Mucosa of gallbladder (tissue), 1 donor: Measurements from ENCODE around the gene CCDC40. TPM values are rescaled to one million over a fixed set of nuclear protein-coding genes. Genes with fewer than 3 reads are reported as not detected.

ENCODE experiments used
- DNase-seq: peaks from one replicate; pipeline ENCODE4 v3.0.0-alpha.2; 2020; ENCODE audit warnings: low spot score
- total RNA-seq: library from RNA; stranded (reverse); gene quantifications from one replicate; pipeline ENCODE4 v1.2.1, GENCODE V29; 2021
- donor health status: DM: no; HTN: no; CAD: no.

Gene CCDC40
- total RNA-seq, 1 donor from 2014 or later, result 13.5 TPM

GRCh38 chr17:80047176-80047575 is 10.7 kb downstream of the CCDC40 start:
- no peak for DNase-seq

- no peak for DNase-seq
These were observed 13.5 kb downstream of the CCDC40 start for GRCh38 chr17:80049986-80050385.

- DNase-seq, result no peak
These were observed 14.3 kb downstream of the CCDC40 start for GRCh38 chr17:80050706-80051105.

- DNase-seq, result no peak
These were observed 15.2 kb downstream of the CCDC40 start for GRCh38 chr17:80051681-80052080.

GRCh38 chr17:80053102-80053501 is 16.7 kb downstream of the CCDC40 start:
- DNase-seq, result peak; percentile 38

GRCh38 chr17:80055597-80055996 is 19.2 kb downstream of the CCDC40 start:
- DNase-seq, result no peak

GRCh38 chr17:80058311-80058955 is 22.0 kb downstream of the CCDC40 start:
- DNase-seq, result no peak

- DNase-seq, result no peak
These were observed 24.2 kb downstream of the CCDC40 start for GRCh38 chr17:80060644-80061043.

- DNase-seq, result no peak
These were observed 25.0 kb downstream of the CCDC40 start for GRCh38 chr17:80061421-80061820.

GRCh38 chr17:80063830-80064585 is 27.6 kb downstream of the CCDC40 start:
- peak; percentile 48 for DNase-seq

GRCh38 chr17:80064696-80065095 is 28.3 kb downstream of the CCDC40 start:
- no peak for DNase-seq

- no peak for DNase-seq
These were observed 29.2 kb downstream of the CCDC40 start for GRCh38 chr17:80065478-80066170.

GRCh38 chr17:80067393-80067986 is 31.0 kb downstream of the CCDC40 start:
- no peak for DNase-seq

- peak; percentile 42 for DNase-seq
These were observed 32.1 kb downstream of the CCDC40 start for GRCh38 chr17:80068301-80069222.

GRCh38 chr17:80070375-80071115 is 34.1 kb downstream of the CCDC40 start:
- no peak for DNase-seq

- DNase-seq, result peak; percentile 77
These were observed 34.8 kb downstream of the CCDC40 start for GRCh38 chr17:80071116-80071841.

GRCh38 chr17:80072410-80072809 is 36.0 kb downstream of the CCDC40 start:
- DNase-seq, result no peak

GRCh38 chr17:80080081-80080480 is 43.6 kb downstream of the CCDC40 start:
- no peak for DNase-seq

GRCh38 chr17:80081596-80081995 is 45.2 kb downstream of the CCDC40 start:
- no peak for DNase-seq
